Mesenchymal stem cell (in vitro differentiated cells and primary cell): ENCODE data around the gene PTPN1.

ENCODE experiments used
- DNase-seq: peaks from one replicate; pipeline ENCODE4 v3.0.0-alpha.2; 2013
- H2AFZ ChIP-seq: one replicate; pipeline ENCODE4 v1.6.1; 2013; ENCODE audit warnings: low read depth, mild to moderate bottlenecking, control low read depth, inconsistent platforms, low read length, moderate library complexity
- H2AK5ac ChIP-seq: 2 replicates; pipeline ENCODE4 v1.6.1; 2013; ENCODE audit warnings: low read length, moderate library complexity, mild to moderate bottlenecking, inconsistent platforms; ENCODE audit not compliant: severe bottlenecking
- H2BK120ac ChIP-seq: one replicate; pipeline ENCODE4 v1.6.1; 2013; ENCODE audit warnings: low read depth, mild to moderate bottlenecking, inconsistent platforms, low read length, moderate library complexity
- H2BK12ac ChIP-seq, 2 experiments: one replicate each; pipeline ENCODE4 v1.6.1; 2013; ENCODE audit warnings: inconsistent platforms in 2 of 2, low read length in 2 of 2, mild to moderate bottlenecking in 2 of 2, moderate library complexity in 2 of 2, control low read depth in 1 of 2
- H2BK15ac ChIP-seq: one replicate; pipeline ENCODE4 v1.6.1; 2013; ENCODE audit warnings: mild to moderate bottlenecking, low read depth, inconsistent platforms; ENCODE audit not compliant: poor library complexity, severe bottlenecking
- H2BK5ac ChIP-seq: 2 replicates; pipeline ENCODE4 v1.6.1; 2013; ENCODE audit warnings: low read depth, mild to moderate bottlenecking, low read length, control low read depth, inconsistent platforms; ENCODE audit not compliant: poor library complexity, severe bottlenecking
- H3K14ac ChIP-seq, 2 experiments: one replicate each; pipeline ENCODE4 v1.6.1; 2013; ENCODE audit warnings: inconsistent platforms in 2 of 2, low read length in 2 of 2, control low read depth in 1 of 2, mild to moderate bottlenecking in 1 of 2, moderate library complexity in 1 of 2
- H3K18ac ChIP-seq, 2 experiments: one replicate each; pipeline ENCODE4 v1.6.1; 2013; ENCODE audit warnings: inconsistent platforms in 2 of 2, low read length in 2 of 2, control low read depth in 1 of 2, low read depth in 1 of 2, mild to moderate bottlenecking in 1 of 2
- H3K23ac ChIP-seq, 2 experiments: one replicate each; pipeline ENCODE4 v1.6.1; 2013; ENCODE audit warnings: inconsistent platforms in 2 of 2, low read length in 2 of 2, mild to moderate bottlenecking in 2 of 2, moderate library complexity in 2 of 2, control low read depth in 1 of 2
- H3K27ac ChIP-seq: 2 replicates; pipeline ENCODE4 v1.5.1; 2013; ENCODE audit warnings: mild to moderate bottlenecking, moderate library complexity, low read length, control low read depth, inconsistent platforms; ENCODE audit not compliant: poor library complexity, severe bottlenecking
- H3K27me3 ChIP-seq, 2 experiments: 2 replicates each; pipeline versions ENCODE4 v1.6.1 to v1.7.0; 2013; ENCODE audit warnings: low read length in 2 of 2, mild to moderate bottlenecking in 2 of 2, moderate library complexity in 2 of 2, control low read depth in 1 of 2, inconsistent platforms in 1 of 2; ENCODE audit not compliant: control insufficient read depth in 1 of 2, insufficient read depth in 1 of 2
- H3K36me3 ChIP-seq, 2 experiments: 2 replicates each; pipeline versions ENCODE4 v1.6.1 to v1.7.0; 2013; ENCODE audit warnings: low read length in 2 of 2, control low read depth in 1 of 2, inconsistent platforms in 1 of 2, low read depth in 1 of 2, mild to moderate bottlenecking in 1 of 2; ENCODE audit not compliant: insufficient read depth in 2 of 2, control insufficient read depth in 1 of 2
- H3K4ac ChIP-seq, 2 experiments: one replicate each; pipeline ENCODE4 v1.6.1; 2013; ENCODE audit warnings: inconsistent platforms in 2 of 2, low read length in 2 of 2, mild to moderate bottlenecking in 2 of 2, moderate library complexity in 2 of 2, control low read depth in 1 of 2, low read depth in 1 of 2
- H3K4me1 ChIP-seq: 2 replicates; pipeline ENCODE4 v1.6.1; 2013; ENCODE audit warnings: low read depth, low read length, control low read depth; ENCODE audit not compliant: control insufficient read depth, insufficient read depth
- H3K4me2 ChIP-seq: 2 replicates; pipeline ENCODE4 v1.6.1; 2013; ENCODE audit warnings: low read length, mild to moderate bottlenecking, inconsistent platforms; ENCODE audit not compliant: poor library complexity, severe bottlenecking
- H3K4me3 ChIP-seq, 2 experiments: 2 replicates each; pipeline versions ENCODE4 v1.5.1 to v1.7.0; 2013; ENCODE audit warnings: low read length in 2 of 2, mild to moderate bottlenecking in 2 of 2, control low read depth in 1 of 2, low read depth in 1 of 2; ENCODE audit not compliant: insufficient read depth in 1 of 2
- H3K79me1 ChIP-seq: replicated peaks from 2 replicates; pipeline ENCODE4 v1.6.1; 2013; ENCODE audit warnings: mild to moderate bottlenecking, control low read depth, low read length, inconsistent platforms; ENCODE audit not compliant: poor library complexity, severe bottlenecking
- H3K9ac ChIP-seq: 2 replicates; pipeline ENCODE4 v1.7.0; 2013; ENCODE audit warnings: mild to moderate bottlenecking, low read length, moderate library complexity
- H3K9me3 ChIP-seq: 2 replicates; pipeline ENCODE4 v1.7.0; 2013; ENCODE audit warnings: mild to moderate bottlenecking, low read length; ENCODE audit not compliant: control insufficient read depth
- H4K8ac ChIP-seq: one replicate; pipeline ENCODE4 v1.6.1; 2013; ENCODE audit warnings: inconsistent platforms, mild to moderate bottlenecking, low read length, moderate library complexity
- H4K91ac ChIP-seq: one replicate; pipeline ENCODE4 v1.6.1; 2013; ENCODE audit warnings: mild to moderate bottlenecking, low read length, inconsistent platforms
- WGBS: methylation state at CpG from one replicate; pipeline ENCODE4 v1.1.7; 2013; ENCODE audit warnings: mixed read lengths; 5-methylcytosine and 5-hydroxymethylcytosine counted together

The PTPN1 gene

GRCh38 chr20:50586531-50587232, 76.5 kb downstream of the PTPN1 start:
- Histone ChIP-seq H3K9me3 (no peaks in the 10 kb centered on the region), H3K36me3 (peaks cover 73 to 93% of the 10 kb centered on the region in 2 experiments), H2BK5ac (no peak overlapping the region), H2BK12ac (no peak overlapping the region), H2AFZ (no peak overlapping the region), H2BK15ac (no peak overlapping the region), H3K4me2 (no peak overlapping the region), H3K79me1 (peaks cover 44% of the 10 kb centered on the region), H3K4me3 (no peak overlapping the region), H2AK5ac (no peak overlapping the region), H3K27me3 (no peaks in the 10 kb centered on the region), H3K23ac (no peak overlapping the region), H3K27ac (no peak overlapping the region), H4K8ac (no peak overlapping the region), H4K91ac (no peak overlapping the region), H3K14ac (no peak overlapping the region), H2BK120ac (no peak overlapping the region), H3K4ac (no peak overlapping the region), H3K18ac (no peak overlapping the region), H3K4me1 (peaks cover 6% of the 10 kb centered on the region), H3K9ac (no peak overlapping the region)
- WGBS, result 98% methylated on average over 13 of the region's 13 CpGs
- DNase-seq, result no peak

DNA sequence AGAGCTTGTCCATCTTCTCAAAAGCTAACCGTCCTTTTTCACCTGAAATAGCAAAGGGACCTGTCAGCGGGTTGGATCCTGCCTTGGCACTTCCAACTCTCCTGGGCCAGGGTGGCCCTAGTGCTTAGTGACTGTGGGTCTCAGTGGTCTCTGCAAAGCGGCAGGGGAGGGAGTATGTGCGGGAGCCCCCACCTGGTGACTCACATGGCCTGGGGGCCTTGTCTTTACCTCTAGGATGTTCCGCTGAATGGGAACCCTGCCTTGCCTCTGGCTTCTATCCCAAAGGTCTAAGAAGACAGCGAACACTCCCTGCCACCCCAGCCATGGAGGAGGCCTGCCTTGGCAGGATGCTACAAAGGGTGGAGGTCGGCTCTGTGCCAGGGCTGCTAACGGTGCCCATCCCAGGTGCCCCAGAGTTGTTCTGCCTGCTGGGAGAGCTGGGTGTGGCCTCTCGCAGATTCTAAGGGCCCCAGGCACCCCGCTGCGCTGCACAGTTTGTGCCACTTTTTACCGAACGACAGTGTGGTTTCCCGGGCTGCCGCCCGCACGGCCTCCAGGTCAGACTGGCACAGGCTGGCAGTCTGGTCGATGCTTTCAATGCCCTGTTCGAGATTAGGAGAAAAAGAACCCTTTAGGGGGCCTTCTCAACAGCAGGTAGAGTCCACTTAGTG, 77.2 kb downstream of the PTPN1 start:
- H2BK120ac ChIP-seq, result no peak overlapping the region
- no peak overlapping the region for H2BK12ac ChIP-seq
- H4K8ac ChIP-seq, result no peak overlapping the region
- H2BK15ac ChIP-seq, result no peak overlapping the region
- no peak overlapping the region for H3K4me2 ChIP-seq
- H3K36me3 ChIP-seq, result peaks cover 74 to 93% of the 10 kb centered on the region in 2 experiments
- no peak overlapping the region for H4K91ac ChIP-seq
- H3K4me1 ChIP-seq, result peaks cover 9% of the 10 kb centered on the region
- no peak overlapping the region for H2BK5ac ChIP-seq
- 95% methylated on average over 19 of the region's 19 CpGs for WGBS
- no peak overlapping the region for H3K23ac ChIP-seq
- no peak overlapping the region for H3K18ac ChIP-seq
- H3K9me3 ChIP-seq, result no peaks in the 10 kb centered on the region
- H3K27me3 ChIP-seq, result no peaks in the 10 kb centered on the region
- H3K27ac ChIP-seq, result no peak overlapping the region
- peaks cover 39% of the 10 kb centered on the region for H3K79me1 ChIP-seq
- H3K14ac ChIP-seq, result no peak overlapping the region
- no peak overlapping the region for H3K4ac ChIP-seq
- H2AFZ ChIP-seq, result no peak overlapping the region
- no peak overlapping the region for H3K4me3 ChIP-seq
- DNase-seq, result no peak
- H2AK5ac ChIP-seq, result no peak overlapping the region
- no peak overlapping the region for H3K9ac ChIP-seq

- Histone ChIP-seq H3K9ac (no peak overlapping the region), H2AFZ (no peak overlapping the region), H3K4ac (no peak overlapping the region), H2AK5ac (no peak overlapping the region), H3K27ac (no peak overlapping the region), H3K79me1 (peaks cover 37% of the 10 kb centered on the region), H3K27me3 (no peaks in the 10 kb centered on the region), H2BK15ac (no peak overlapping the region), H2BK5ac (no peak overlapping the region), H3K9me3 (no peaks in the 10 kb centered on the region), H3K23ac (no peak overlapping the region), H4K91ac (no peak overlapping the region), H3K4me1 (peaks cover 10% of the 10 kb centered on the region), H2BK12ac (peak overlapping the region in 1 of 2 experiments; percentile 21), H3K4me3 (no peak overlapping the region), H3K14ac (no peak overlapping the region), H3K18ac (no peak overlapping the region), H3K4me2 (no peak overlapping the region), H4K8ac (no peak overlapping the region), H2BK120ac (no peak overlapping the region), H3K36me3 (peaks cover 75 to 92% of the 10 kb centered on the region in 2 experiments)
- WGBS, result 63% methylated on average over 9 of the region's 12 CpGs
- DNase-seq, result peak; percentile 68
Observed at GRCh38 chr20:50588034-50588736, 78.0 kb downstream of the PTPN1 start.
